Mucosa of descending colon (tissue), 3 donors: ENCODE results near the gene HSD17B2. TPM values are rescaled to one million over a fixed set of nuclear protein-coding genes. Genes with fewer than 3 reads are reported as not detected.

Experiments
- ATAC-seq: fragments of 200-7000 bp; cut with Tn5 transposase; one replicate; pipeline ENCODE4 v1.9.1; 2020; ENCODE audit warnings: mild to moderate bottlenecking, moderate library complexity
- DNase-seq, 3 donors: peaks; one replicate each; pipeline ENCODE4 v3.0.0-alpha.2; 2020
- H3K36me3 ChIP-seq: fragments of 200-600 bp; one replicate; pipeline ENCODE4 v1.8.0; 2021; ENCODE audit warnings: low read depth, mild to moderate bottlenecking
- H3K4me1 ChIP-seq: fragments of 200-600 bp; one replicate; pipeline ENCODE4 v1.8.0; 2021; ENCODE audit warnings: low read depth, mild to moderate bottlenecking
- H3K4me3 ChIP-seq: fragments of 200-600 bp; one replicate; pipeline ENCODE4 v1.8.0; 2021; ENCODE audit warnings: mild to moderate bottlenecking
- H3K9me3 ChIP-seq: fragments of 200-600 bp; one replicate; pipeline ENCODE4 v1.8.0; 2021; ENCODE audit warnings: mild to moderate bottlenecking
- CTCF ChIP-seq: fragments of 200-600 bp; IDR thresholded peaks from one replicate; pipeline ENCODE4 v1.8.0; 2022; ENCODE audit warnings: antibody characterized with exemption, mild to moderate bottlenecking
- intact Hi-C, 2 donors: fragments of 100-400 bp; cut with DNase I in 1 of 2; cut with micrococcal nuclease in 1 of 2; formaldehyde crosslinking; loops; one replicate each; pipeline versions ENCODE4 v1.11.0 to v1.11.1; 2022; cut with DNase I, micrococcal nuclease
- total RNA-seq, 3 donors: library from RNA; stranded (reverse); fragmentation: NEBNext Ultra II Directional in 2 of 3; extraction: Animal tissue kit (Norgen Biotek cat#: 25700) in 2 of 3; gene quantifications; one replicate each; pipeline versions ENCODE4 v1.2.1 to v1.2.4, GENCODE V29; 2021 to 2023
- donor health status: DM: no; HTN: no; CAD: no; lungs with moderate emphysema.
- donor health status: DM: no; HTN: no; CAD: no.
- donor health status: DM: no; HTN: yes; CAD: no.

Gene HSD17B2
- total RNA-seq, 3 donors from 2014 or later, result 38.6 to 211 (median 45.5) TPM

GRCh38 chr16:82055728-82056549 is 20.9 kb downstream of the HSD17B2 start:
- Histone ChIP-seq H3K4me3 (no peak overlapping the region), H3K4me1 (peaks cover 22% of the 10 kb centered on the region), H3K36me3 (no peaks in the 10 kb centered on the region), H3K9me3 (no peaks in the 10 kb centered on the region)
- ATAC-seq (no peak), DNase-seq (no peak)
- TF ChIP-seq CTCF, result no peak
- intact Hi-C loops, result no loop called here

GRCh38 chr16:82056550-82056896 is 21.5 kb downstream of the HSD17B2 start:
- no peak for TF ChIP-seq CTCF
- DNase-seq, result no peak
- no peak for ATAC-seq
- peaks cover 20% of the 10 kb centered on the region for H3K4me1 ChIP-seq
- no peak overlapping the region for H3K4me3 ChIP-seq
- no peaks in the 10 kb centered on the region for H3K9me3 ChIP-seq
- intact Hi-C loops, result no loop called here
- no peaks in the 10 kb centered on the region for H3K36me3 ChIP-seq

GRCh38 chr16:82059161-82059982 is 24.3 kb downstream of the HSD17B2 start:
- ATAC-seq, result no peak
- no peak for DNase-seq
- no peak for TF ChIP-seq CTCF
- Histone ChIP-seq H3K9me3 (no peaks in the 10 kb centered on the region), H3K4me3 (no peak overlapping the region), H3K36me3 (no peaks in the 10 kb centered on the region), H3K4me1 (peaks cover 24% of the 10 kb centered on the region)
- intact Hi-C loops, result no loop called here

GRCh38 chr16:82059983-82060421 is 24.9 kb downstream of the HSD17B2 start:
- intact Hi-C loops, result no loop called here

More at GRCh38 chr16:82059983-82060421, 24.9 kb downstream of the HSD17B2 start:
- peak in 1 of 3 donors; percentile 52 for DNase-seq
- H3K4me1 ChIP-seq, result peaks cover 24% of the 10 kb centered on the region
- H3K4me3 ChIP-seq, result no peak overlapping the region
- TF ChIP-seq CTCF, result no peak
- peak; percentile 92 for ATAC-seq
- no peaks in the 10 kb centered on the region for H3K36me3 ChIP-seq
- H3K9me3 ChIP-seq, result no peaks in the 10 kb centered on the region
